HG03354 (cell line): Measurements from ENCODE around the gene PRKCB.
"Not testable (repeated sequence)": the region's sequence is repeated elsewhere in the genome, so short reads cannot be mapped to it uniquely, and the experiment has no call there.

Source experiments
- ATAC-seq: cut with Tn5 transposase; IDR thresholded peaks from one replicate; pipeline ENCODE4 v1.9.1; 2021; ENCODE audit warnings: mild to moderate bottlenecking; ENCODE audit not compliant: unreplicated experiment, poor library complexity, severe bottlenecking

The PRKCB gene

GRCh38 chr16:23899869-23900268 is 64.1 kb downstream of the PRKCB start:
- no peak for ATAC-seq

- no peak for ATAC-seq
Measured at GRCh38 chr16:23900480-23901177, 64.8 kb downstream of the PRKCB start.

- ATAC-seq, result no peak
Measured at GRCh38 chr16:23901178-23902033, 65.6 kb downstream of the PRKCB start.

GRCh38 chr16:23902034-23902747 is 66.4 kb downstream of the PRKCB start:
- no peak for ATAC-seq

- ATAC-seq, result no peak
Measured at GRCh38 chr16:23902748-23903414, 67.1 kb downstream of the PRKCB start.

GRCh38 chr16:23905027-23905426 is 69.2 kb downstream of the PRKCB start:
- no peak for ATAC-seq

- ATAC-seq, result no peak
Measured at GRCh38 chr16:23907457-23907902, 71.7 kb downstream of the PRKCB start.

- no peak for ATAC-seq
Measured at GRCh38 chr16:23907903-23908302, 72.1 kb downstream of the PRKCB start.

GRCh38 chr16:23908790-23909189 is 73.0 kb downstream of the PRKCB start:
- no peak for ATAC-seq

- no peak for ATAC-seq
Measured at GRCh38 chr16:23909792-23910418, 74.1 kb downstream of the PRKCB start.

GRCh38 chr16:23914946-23915530 is 79.3 kb downstream of the PRKCB start:
- ATAC-seq, result no peak

- not testable (repeated sequence) for ATAC-seq
Measured at GRCh38 chr16:23916552-23916951, 80.8 kb downstream of the PRKCB start.

GRCh38 chr16:23917621-23918020 is 81.8 kb downstream of the PRKCB start:
- ATAC-seq, result no peak

GRCh38 chr16:23920446-23920845 is 84.7 kb downstream of the PRKCB start:
- no peak for ATAC-seq

GRCh38 chr16:23920899-23921298 is 85.1 kb downstream of the PRKCB start:
- no peak for ATAC-seq

GRCh38 chr16:23922406-23922805 is 86.6 kb downstream of the PRKCB start:
- no peak for ATAC-seq

GRCh38 chr16:23924128-23924527 is 88.3 kb downstream of the PRKCB start:
- no peak for ATAC-seq

- no peak for ATAC-seq
Measured at GRCh38 chr16:23927796-23928195, 92.0 kb downstream of the PRKCB start.

GRCh38 chr16:23929237-23929636 is 93.5 kb downstream of the PRKCB start:
- ATAC-seq, result no peak
